HG03196 (cell line): ENCODE results near the gene DUSP6.
"Not testable (repeated sequence)": the region's sequence is repeated elsewhere in the genome, so short reads cannot be mapped to it uniquely, and the experiment has no call there.

Experiments used
- ATAC-seq: cut with Tn5 transposase; IDR thresholded peaks from one replicate; pipeline ENCODE4 v1.9.1; 2021; ENCODE audit not compliant: unreplicated experiment

The DUSP6 gene

GRCh38 chr12:89352242-89352491 lies 134 bp downstream of the DUSP6 start:
- no peak for ATAC-seq

GRCh38 chr12:89351489-89352241 lies 636 bp downstream of the DUSP6 start:
- ATAC-seq = no peak

DNA sequence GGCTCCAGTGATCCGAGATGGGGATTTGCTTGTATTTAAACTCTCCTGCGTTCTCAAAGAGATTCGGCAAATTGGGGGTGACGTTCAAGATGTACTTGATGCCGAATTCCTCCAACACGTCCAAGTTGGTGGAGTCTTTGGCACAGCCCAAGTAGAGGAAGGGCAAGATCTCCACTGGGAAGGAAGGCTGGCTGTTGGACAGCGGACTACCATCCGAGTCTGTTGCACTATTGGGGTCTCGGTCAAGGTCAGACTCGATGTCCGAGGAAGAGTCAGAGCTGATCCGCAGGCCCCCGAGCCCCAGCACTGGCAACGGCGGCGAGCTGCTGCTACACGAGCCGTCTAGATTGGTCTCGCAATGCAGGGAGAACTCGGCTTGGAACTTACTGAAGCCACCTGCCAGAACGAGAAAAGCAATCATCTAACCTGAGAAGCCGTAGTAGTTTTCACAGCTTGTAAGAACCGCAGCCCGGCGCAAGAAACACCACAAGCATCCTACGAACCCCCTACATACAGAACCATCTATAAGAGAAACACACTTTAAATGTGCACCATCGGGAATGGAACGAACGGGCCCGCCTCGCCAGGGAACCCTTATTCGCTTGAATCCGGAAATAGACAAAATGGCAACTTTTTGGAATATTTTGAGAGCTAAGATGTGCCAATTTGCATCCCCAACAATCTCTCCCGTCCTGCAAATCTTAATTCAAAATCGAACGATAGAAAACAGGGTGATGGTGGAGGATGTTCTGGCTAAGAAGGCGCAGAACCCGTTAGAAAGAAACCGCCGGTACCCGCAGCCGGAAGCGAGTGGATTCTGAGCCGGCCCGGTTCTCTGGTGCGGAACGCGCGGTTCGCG lies 1.4 kb downstream of the DUSP6 start:
- no peak for ATAC-seq

DNA sequence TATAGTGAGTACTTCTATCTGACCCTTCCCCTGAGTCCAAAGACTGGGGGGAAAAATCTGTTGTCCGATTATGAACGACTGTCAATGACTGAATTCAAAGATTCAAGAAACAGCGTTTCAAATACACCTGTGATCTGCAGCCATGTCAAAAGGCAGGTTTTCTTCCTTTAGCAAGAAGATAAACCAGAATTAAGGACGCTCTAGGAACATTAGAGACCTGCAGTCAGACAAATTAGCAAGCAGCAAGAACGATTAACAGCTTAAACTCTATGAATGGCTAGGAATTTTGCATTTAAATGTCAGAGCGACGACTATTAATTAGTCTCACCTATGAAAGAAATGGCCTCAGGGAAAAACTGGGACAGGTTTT lies 2.1 kb downstream of the DUSP6 start:
- no peak for ATAC-seq

GRCh38 chr12:89349814-89350213 lies 2.5 kb downstream of the DUSP6 start:
- ATAC-seq = no peak

GRCh38 chr12:89348894-89349699 lies 3.2 kb downstream of the DUSP6 start:
- ATAC-seq = no peak

GRCh38 chr12:89347325-89347829 lies 4.9 kb downstream of the DUSP6 start:
- ATAC-seq = no peak

- ATAC-seq = peak; percentile 4
Measured at GRCh38 chr12:89346741-89347324, 5.5 kb downstream of the DUSP6 start.

DNA sequence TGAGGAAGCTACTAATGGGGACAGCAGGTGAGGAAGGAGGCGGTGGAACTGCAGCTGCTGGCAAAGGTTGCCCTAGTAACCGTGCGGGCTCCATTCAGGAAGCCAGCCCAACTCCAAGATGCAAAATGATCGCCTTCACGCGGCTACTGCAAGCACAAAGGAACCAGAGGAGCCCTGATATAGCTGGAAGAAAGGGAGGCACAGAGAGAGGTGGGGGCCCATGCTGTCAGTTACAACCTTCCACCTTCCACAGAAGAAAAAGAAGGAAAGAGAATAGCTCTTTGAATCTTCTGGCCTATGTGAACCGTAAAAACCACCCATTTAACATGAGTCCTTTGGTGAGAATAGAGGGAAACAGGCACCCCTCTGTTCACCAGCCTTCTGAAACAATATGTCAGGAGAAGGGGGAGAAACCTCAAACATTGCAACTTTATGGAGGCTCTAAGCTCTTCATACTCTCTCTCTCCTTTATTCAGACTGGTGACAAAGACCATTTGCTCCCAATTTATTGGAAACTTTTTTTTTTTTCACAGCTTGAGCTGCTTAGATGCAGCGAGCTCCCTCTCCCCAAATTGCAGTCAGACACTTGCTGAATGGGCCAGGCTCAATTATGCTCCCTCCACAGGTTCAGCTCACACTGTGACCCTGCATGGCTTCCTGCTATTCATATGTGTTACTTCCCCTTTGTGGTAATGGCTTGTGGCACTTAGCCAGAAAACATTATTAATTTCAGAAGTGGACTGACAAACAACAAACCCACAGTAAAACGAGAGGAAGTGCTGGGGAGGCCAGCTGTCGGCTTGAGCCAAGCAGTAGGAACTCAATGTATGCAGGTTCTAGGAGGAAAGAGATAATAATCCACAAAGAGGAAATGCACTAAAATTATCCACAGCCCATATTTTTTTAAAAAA lies 6.2 kb downstream of the DUSP6 start:
- ATAC-seq = peak; percentile 99

DNA sequence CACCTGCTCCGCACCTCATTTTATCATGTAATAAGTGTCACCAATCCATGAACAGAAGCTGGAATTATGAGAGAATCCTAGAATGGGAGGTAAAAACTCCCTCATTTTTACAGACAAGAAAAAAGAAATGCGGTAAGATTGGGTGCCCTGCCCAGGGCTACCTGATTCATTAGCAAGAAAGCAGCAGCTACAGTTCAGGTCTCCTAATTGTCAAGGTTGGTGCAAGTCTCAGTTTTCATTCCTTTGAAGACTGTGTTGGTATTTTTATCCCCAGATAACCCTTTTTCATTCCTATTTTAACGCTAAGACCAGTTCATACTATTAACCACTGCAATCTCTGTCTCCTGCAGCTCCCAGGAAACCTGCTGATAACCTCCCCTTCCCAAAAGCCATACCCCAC lies 6.9 kb downstream of the DUSP6 start:
- no peak for ATAC-seq

GRCh38 chr12:89344862-89345202 lies 7.5 kb downstream of the DUSP6 start:
- no peak for ATAC-seq

DNA sequence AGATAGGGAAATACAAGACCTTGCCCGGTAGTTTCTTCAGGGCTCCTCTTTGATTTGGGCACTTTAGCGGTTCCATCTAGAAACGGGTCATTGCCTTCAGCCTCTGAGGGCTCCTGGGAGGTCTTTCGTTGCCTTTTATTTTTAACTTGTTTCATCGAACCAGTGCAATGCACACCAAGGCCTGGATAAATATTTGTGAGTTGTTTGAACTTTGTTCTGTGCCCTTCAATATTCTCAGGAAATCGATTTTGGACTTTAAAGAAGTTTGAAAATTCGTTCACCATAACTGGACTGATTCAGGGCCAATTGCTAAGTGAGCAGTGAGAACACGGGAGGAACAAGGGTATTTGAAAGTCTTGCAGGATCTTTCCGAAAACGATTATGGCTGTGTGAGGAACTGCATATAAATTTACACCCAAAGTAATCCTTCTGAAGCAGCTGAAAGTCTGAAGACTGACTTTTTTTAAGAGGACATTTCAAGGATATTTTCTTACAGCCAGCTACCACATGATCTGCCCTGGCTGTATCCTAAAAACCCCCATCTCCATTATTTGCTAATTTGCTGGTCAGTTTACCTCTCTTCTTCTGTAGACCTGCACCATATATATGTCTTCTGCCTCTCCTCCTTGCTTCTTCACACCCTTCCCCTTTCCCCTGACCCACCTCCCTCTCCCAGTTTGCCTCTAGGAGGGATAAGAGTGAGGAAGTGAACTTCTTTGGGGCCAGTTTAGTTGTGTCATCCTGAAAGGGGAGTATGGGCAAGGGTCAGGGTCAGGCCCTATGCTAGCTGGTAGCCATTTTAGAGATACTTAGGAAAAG lies 8.0 kb downstream of the DUSP6 start:
- ATAC-seq = no peak

DNA sequence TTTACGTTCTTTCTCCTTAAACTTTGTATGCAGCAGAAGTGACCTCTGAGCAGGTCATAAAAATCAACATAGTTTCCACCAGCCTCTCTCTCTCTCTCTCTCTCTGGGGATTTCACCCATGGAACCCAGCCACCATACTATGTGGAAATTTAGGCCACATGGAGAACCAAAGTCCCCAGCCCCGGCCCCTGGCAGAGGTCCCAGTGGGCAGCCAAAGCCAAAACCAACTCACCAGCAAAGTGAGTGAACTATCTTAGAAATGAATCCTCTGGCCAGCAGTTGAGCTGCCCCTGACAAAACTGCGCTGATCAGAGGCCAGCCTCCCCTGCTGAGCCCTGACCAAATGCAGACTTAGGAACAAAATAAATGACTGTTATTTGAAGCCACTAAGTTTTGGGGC lies 9.2 kb downstream of the DUSP6 start:
- no peak for ATAC-seq

GRCh38 chr12:89340861-89341260 lies 11.4 kb downstream of the DUSP6 start:
- ATAC-seq = no peak

DNA sequence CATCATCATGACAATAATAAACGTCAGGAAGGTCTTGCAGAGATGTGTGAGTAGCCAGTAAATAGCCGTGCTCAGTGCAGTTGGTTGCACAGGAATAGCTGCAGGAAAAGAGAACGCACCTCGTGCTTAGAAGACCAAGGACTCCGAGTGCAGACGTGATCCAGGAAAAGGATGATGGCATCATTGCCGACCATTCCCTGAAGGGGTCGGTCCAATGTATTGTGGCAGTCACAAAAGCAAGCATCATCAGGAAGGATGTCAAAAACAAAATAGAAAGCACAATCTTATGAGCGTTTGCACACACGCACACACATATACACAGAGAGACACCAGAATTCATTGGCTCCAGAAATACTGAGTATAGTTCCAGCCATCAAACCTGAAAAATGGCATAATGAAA lies 12.8 kb downstream of the DUSP6 start:
- ATAC-seq = no peak

DNA sequence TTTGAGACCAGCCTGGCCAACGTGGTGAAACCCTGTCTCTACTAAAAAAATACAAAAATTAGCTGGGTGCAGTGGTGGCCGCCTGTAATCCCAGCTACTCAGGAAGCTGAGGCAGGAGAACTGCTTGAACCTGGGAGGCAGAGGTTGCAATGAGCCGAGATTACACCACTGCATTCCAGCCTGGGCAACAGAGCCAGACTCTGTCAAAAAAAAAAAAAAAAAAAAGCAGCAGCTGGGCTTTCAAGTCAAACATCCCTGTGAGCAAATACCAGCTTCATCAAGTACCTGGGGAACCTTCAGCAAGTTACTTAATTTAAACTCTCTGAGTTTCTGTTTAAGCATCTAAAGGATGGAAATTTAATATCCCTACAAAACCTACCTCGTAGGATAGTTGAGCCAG lies 15.2 kb downstream of the DUSP6 start:
- ATAC-seq = not testable (repeated sequence)

DNA sequence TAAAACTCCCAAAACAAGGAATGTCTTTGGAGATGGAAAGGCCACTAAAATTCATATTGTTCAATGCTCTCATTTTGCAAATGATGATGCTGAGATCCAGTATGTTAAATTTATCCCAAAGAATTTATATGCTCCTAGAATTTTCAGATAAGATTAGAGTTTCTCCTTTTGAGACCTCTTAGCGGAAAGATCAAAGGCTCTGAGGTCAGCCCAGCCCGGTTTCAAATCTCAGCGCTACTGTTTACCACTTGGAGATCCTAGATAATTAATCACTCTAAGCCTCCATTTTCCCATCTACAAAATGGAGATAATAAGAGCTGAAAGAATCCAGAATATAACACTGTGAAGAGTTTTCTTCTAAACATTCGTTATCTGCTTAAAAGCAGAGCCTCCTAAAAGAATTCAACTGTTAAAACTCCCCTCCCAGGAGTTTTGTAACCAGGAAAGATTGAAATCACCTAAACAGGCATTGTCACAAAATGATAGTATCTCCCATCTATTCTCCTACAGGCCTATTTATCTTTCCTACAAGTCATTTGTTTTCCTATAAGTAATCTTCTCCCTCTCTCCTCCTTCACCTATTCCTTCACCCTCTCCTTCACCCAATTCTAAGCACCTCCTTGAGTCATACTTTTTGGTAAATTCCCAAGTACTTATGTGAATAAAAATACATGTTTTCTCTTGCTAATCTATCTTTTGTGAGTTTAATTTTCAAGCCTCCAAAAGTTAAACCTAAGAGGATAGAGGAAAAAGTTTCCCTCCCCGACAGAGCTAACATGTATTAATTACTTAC lies 16.7 kb downstream of the DUSP6 start:
- no peak for ATAC-seq

DNA sequence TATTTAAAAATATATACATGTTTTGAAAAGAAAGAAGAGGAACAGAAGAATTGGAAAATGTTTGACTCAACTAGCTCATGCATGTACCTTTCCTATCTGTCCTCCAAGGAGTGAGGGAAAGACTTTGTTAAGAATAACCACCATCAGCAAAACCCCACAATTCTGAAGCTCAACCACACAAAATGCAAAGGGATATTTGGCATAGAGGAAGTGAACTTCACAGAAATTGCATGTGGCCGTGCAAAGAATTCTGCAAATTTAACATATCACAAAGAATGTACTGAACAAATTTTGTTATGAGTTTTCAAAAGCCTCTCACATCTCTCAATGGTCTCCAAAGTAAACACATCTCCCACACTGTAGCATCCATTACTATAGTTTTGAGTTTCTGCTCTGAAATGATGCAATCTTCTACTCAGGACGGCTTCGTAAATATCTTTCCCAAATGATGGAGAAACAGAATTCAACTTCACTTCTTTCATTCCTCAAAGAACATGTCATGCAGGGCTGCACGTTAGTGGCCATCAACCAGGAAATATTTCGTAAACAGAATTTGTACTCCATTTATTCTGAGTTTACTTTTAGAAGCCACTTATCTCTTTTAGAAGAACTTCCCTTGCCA lies 17.6 kb downstream of the DUSP6 start:
- no peak for ATAC-seq
